Immature natural killer cell (primary cell): ENCODE data around the gene SSR1. TPM values are rescaled to one million over a fixed set of nuclear protein-coding genes. Genes with fewer than 3 reads are reported as not detected.
"Not testable (repeated sequence)": the region's sequence is repeated elsewhere in the genome, so short reads cannot be mapped to it uniquely, and the experiment has no call there.

ENCODE experiments used
- DNase-seq, 3 donors: peaks; one replicate each; pipeline ENCODE4 v3.0.0; 2022; ENCODE audit warnings: mixed read lengths in 1 of 3
- H3K27ac Mint-ChIP-seq, 6 donors: one replicate each; pipeline ENCODE4 v1.8.0; 2020; ENCODE audit warnings: mixed read lengths in 6 of 6, mild to moderate bottlenecking in 5 of 6, inconsistent platforms in 4 of 6, moderate library complexity in 3 of 6
- H3K27me3 Mint-ChIP-seq, 3 donors: one replicate each; pipeline ENCODE4 v1.8.0; 2020 to 2021; ENCODE audit warnings: low read depth in 3 of 3, mild to moderate bottlenecking in 3 of 3, mixed read lengths in 3 of 3, moderate library complexity in 3 of 3, inconsistent platforms in 1 of 3
- H3K36me3 Mint-ChIP-seq, 3 donors: one replicate each; pipeline ENCODE4 v1.8.0; 2020; ENCODE audit warnings: mixed read lengths in 3 of 3, inconsistent platforms in 2 of 3, mild to moderate bottlenecking in 2 of 3
- H3K4me1 Mint-ChIP-seq, 2 donors: one replicate each; pipeline ENCODE4 v1.8.0; 2020; ENCODE audit warnings: inconsistent platforms in 2 of 2, mild to moderate bottlenecking in 2 of 2, mixed read lengths in 2 of 2, moderate library complexity in 1 of 2
- H3K4me3 Mint-ChIP-seq, 5 donors: one replicate each; pipeline ENCODE4 v1.8.0; 2020; ENCODE audit warnings: mild to moderate bottlenecking in 5 of 5, mixed read lengths in 5 of 5, inconsistent platforms in 3 of 5, moderate library complexity in 3 of 5
- H3K9me3 Mint-ChIP-seq, 6 donors: one replicate each; pipeline ENCODE4 v1.8.0; 2020; ENCODE audit warnings: mild to moderate bottlenecking in 6 of 6, mixed read lengths in 6 of 6, inconsistent platforms in 4 of 6, moderate library complexity in 3 of 6
- polyA plus RNA-seq, 3 donors: library from polyadenylated mRNA; unstranded; fragments of 300-500 nt; fragmentation: Illumina TruSeq; gene quantifications; one replicate each; pipeline ENCODE4 v1.2.3, GENCODE V29; 2021

Gene SSR1
- polyA plus RNA-seq, 3 donors from 2014 or later, result 134 to 247 (median 207) TPM

DNA sequence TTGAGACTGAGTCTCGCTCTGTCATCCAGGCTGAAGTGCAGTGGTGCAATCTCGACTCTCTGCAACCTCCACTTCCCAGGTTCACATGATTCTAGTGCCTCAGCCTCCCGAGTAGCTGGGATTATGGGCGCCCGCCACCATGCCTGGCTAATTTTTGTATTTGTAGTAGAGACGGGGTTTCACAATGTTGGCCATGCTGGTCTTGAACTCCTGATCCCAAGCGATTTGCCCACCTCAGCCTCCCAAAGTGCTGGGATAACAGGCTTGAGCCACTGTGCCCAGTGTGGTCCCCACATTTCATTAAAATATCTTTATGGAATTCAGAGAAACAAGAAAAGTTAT lies 47.6 kb downstream of the SSR1 start:
- DNase-seq, H3K4me3 Mint-ChIP-seq, H3K9me3 Mint-ChIP-seq, H3K27ac Mint-ChIP-seq, H3K27me3 Mint-ChIP-seq, H3K36me3 Mint-ChIP-seq: not testable (repeated sequence)
- H3K4me1 Mint-ChIP-seq, result peaks cover 15 to 21% of the 10 kb centered on the region in 2 donors

DNA sequence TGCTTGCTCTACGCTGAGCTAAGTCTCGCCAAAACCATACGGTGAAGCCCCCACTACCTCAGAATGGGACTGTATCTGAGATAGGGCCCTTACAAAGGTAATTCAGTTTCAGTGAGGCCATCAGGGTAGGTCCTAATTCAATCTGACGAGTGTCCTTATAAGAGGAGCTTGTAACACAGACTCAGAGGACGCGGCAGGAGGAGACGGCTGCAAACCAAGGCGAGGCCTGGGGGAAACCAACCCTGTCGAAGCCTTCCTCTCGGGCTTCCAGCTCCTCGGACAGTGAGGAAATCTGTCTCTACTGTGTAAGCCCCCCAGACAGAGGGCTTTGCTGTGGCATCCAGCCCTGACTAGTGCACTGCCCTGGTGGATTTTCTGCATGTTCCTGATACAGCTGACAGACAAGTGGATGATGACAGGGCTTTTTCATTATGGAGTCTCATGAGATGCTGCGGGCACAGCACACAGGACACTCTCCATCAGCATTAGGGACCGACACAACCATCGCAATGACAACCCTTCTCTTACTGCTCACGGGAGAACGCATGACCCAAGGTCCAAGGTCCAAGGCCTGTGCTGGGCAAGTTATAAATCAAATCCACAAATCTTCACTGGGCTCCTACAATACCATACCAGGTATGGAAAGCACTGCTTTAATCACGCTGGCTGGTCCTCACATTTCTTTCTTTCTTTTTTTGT lies 48.2 kb downstream of the SSR1 start:
- H3K27ac Mint-ChIP-seq, result no peak overlapping the region
- no peak overlapping the region for H3K4me3 Mint-ChIP-seq
- no peaks in the 10 kb centered on the region for H3K9me3 Mint-ChIP-seq
- no peak for DNase-seq
- peaks cover 0 to 7% (median 0%) of the 10 kb centered on the region in 3 donors for H3K36me3 Mint-ChIP-seq
- H3K27me3 Mint-ChIP-seq, result peaks cover 4 to 7% (median 6%) of the 10 kb centered on the region in 3 donors
- H3K4me1 Mint-ChIP-seq, result peaks cover 15 to 23% of the 10 kb centered on the region in 2 donors

- peaks cover 15 to 28% of the 10 kb centered on the region in 2 donors for H3K4me1 Mint-ChIP-seq
- H3K4me3 Mint-ChIP-seq, result no peak overlapping the region
- H3K9me3 Mint-ChIP-seq, result no peaks in the 10 kb centered on the region
- no peak overlapping the region for H3K27ac Mint-ChIP-seq
- DNase-seq, result no peak
- peaks cover 7 to 8% (median 7%) of the 10 kb centered on the region in 3 donors for H3K27me3 Mint-ChIP-seq
- H3K36me3 Mint-ChIP-seq, result peaks cover 0 to 7% (median 0%) of the 10 kb centered on the region in 3 donors
Observed at GRCh38 chr6:7264041-7264440, 49.0 kb downstream of the SSR1 start.

GRCh38 chr6:7263519-7263805 lies 49.5 kb downstream of the SSR1 start:
- H3K27me3 Mint-ChIP-seq, H3K36me3 Mint-ChIP-seq, H3K9me3 Mint-ChIP-seq, H3K4me3 Mint-ChIP-seq, H3K27ac Mint-ChIP-seq, DNase-seq: not testable (repeated sequence)
- peaks cover 15 to 28% of the 10 kb centered on the region in 2 donors for H3K4me1 Mint-ChIP-seq

GRCh38 chr6:7262746-7263518 lies 50.1 kb downstream of the SSR1 start:
- H3K27ac Mint-ChIP-seq, result no peak overlapping the region
- H3K27me3 Mint-ChIP-seq, result peaks cover 7 to 8% (median 7%) of the 10 kb centered on the region in 3 donors
- H3K9me3 Mint-ChIP-seq, result no peaks in the 10 kb centered on the region
- H3K4me1 Mint-ChIP-seq, result peaks cover 15 to 28% of the 10 kb centered on the region in 2 donors
- peak overlapping the region in 3 of 5 donors; percentile 62 to 84 (median 66) for H3K4me3 Mint-ChIP-seq
- H3K36me3 Mint-ChIP-seq, result peaks cover 0 to 7% (median 0%) of the 10 kb centered on the region in 3 donors
- DNase-seq, result no peak

- Mint-ChIP-seq H3K36me3 (peaks cover 0 to 7% (median 0%) of the 10 kb centered on the region in 3 donors), H3K4me3 (peak overlapping the region; percentile 83 to 93 (median 85)), H3K27ac (no peak overlapping the region), H3K27me3 (peaks cover 7% of the 10 kb centered on the region in 3 donors), H3K9me3 (no peaks in the 10 kb centered on the region), H3K4me1 (peaks cover 15 to 28% of the 10 kb centered on the region in 2 donors)
- no peak for DNase-seq
Observed at GRCh38 chr6:7261852-7262461, 51.0 kb downstream of the SSR1 start.

- Mint-ChIP-seq H3K9me3 (peaks cover 0 to 2% (median 0%) of the 10 kb centered on the region in 6 donors), H3K36me3 (peaks cover 0 to 4% (median 0%) of the 10 kb centered on the region in 3 donors), H3K4me3 (peak overlapping the region; percentile 83 to 93 (median 85)), H3K27me3 (peaks cover 4 to 7% (median 7%) of the 10 kb centered on the region in 3 donors), H3K4me1 (peaks cover 15 to 28% of the 10 kb centered on the region in 2 donors), H3K27ac (peak overlapping the region in 3 of 6 donors; percentile 33 to 67 (median 53))
- DNase-seq, result peak in 2 of 3 donors; percentile 8 to 20
Observed at GRCh38 chr6:7261032-7261841, 51.8 kb downstream of the SSR1 start.

DNA sequence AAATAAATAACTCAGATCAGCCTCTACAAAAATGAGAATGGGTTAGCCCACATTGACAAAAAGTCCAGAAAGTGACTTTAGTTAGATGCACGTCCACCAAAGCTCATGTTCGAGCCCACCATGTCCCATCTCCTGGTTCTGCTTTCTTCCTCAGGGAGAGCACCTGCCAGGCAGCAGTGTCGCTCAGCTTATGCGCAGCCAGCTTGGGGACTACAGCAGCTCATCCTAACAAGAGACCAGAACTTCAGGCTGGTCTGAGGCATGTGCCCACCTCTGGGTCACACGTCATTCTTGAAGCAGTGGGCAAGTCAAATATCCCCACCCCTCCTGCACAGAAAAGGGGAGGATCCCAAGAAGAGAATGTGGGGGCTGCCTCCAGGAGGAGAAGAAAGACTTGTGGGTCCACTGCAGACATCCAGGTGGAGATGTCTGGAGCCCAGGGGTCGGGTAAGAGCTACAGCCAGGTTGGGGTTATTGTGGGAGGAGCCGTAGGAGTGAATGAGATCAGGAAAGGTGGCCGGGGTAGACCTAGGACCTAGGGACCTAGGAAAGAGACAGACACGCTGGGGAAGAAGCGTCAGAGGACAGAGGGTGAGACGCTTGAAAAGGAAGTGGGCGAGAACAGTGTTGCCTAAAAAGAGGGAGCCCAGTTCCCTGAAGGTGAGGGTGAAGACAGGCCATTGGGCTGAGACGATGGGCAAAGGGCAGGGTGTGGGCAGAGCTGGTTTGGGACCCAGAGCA lies 52.5 kb downstream of the SSR1 start:
- DNase-seq, result no peak
- Mint-ChIP-seq H3K27me3 (peaks cover 4 to 7% (median 7%) of the 10 kb centered on the region in 3 donors), H3K9me3 (peaks cover 0 to 2% (median 0%) of the 10 kb centered on the region in 6 donors), H3K36me3 (peaks cover 0 to 4% (median 0%) of the 10 kb centered on the region in 3 donors), H3K4me1 (peaks cover 15 to 28% of the 10 kb centered on the region in 2 donors), H3K4me3 (peak overlapping the region; percentile 83 to 93 (median 85)), H3K27ac (peak overlapping the region in 3 of 6 donors; percentile 33 to 67 (median 59))

- Mint-ChIP-seq H3K27ac (no peak overlapping the region), H3K9me3 (peaks cover 0 to 2% (median 0%) of the 10 kb centered on the region in 6 donors), H3K4me1 (peaks cover 15 to 28% of the 10 kb centered on the region in 2 donors), H3K4me3 (no peak overlapping the region), H3K36me3 (peaks cover 0 to 4% (median 0%) of the 10 kb centered on the region in 3 donors), H3K27me3 (peaks cover 4 to 12% (median 7%) of the 10 kb centered on the region in 3 donors)
- DNase-seq, result no peak
Observed at GRCh38 chr6:7258231-7258763, 54.7 kb downstream of the SSR1 start.

GRCh38 chr6:7257521-7258230 lies 55.3 kb downstream of the SSR1 start:
- peaks cover 0 to 2% (median 0%) of the 10 kb centered on the region in 6 donors for H3K9me3 Mint-ChIP-seq
- peaks cover 4 to 12% (median 7%) of the 10 kb centered on the region in 3 donors for H3K27me3 Mint-ChIP-seq
- DNase-seq, result no peak
- H3K27ac Mint-ChIP-seq, result no peak overlapping the region
- peaks cover 0 to 4% (median 0%) of the 10 kb centered on the region in 3 donors for H3K36me3 Mint-ChIP-seq
- no peak overlapping the region for H3K4me3 Mint-ChIP-seq
- peaks cover 15 to 28% of the 10 kb centered on the region in 2 donors for H3K4me1 Mint-ChIP-seq

DNA sequence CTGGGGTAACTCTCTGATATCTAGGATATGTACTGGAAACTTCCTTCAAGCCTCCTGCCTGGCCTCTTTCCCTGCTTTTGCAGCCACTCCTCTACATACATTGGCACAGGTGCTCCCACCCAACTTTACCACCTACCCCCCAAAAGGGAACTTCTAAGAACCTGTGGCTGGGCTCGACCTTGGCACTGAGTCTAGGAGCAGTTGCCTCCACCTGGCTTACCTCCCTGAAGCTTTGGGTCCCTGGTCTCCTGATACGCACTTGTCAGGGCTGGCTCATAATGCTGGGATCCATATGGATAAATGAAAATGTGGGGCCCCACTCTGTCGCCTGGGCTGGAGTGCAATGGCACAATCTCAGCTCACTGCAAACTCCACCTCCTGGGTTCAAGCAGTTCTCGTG lies 56.2 kb downstream of the SSR1 start:
- Mint-ChIP-seq H3K27me3 (peaks cover 4 to 9% (median 5%) of the 10 kb centered on the region in 3 donors), H3K36me3 (peaks cover 0 to 4% (median 0%) of the 10 kb centered on the region in 3 donors), H3K4me3 (no peak overlapping the region), H3K27ac (no peak overlapping the region), H3K4me1 (peaks cover 9 to 21% of the 10 kb centered on the region in 2 donors), H3K9me3 (peaks cover 0 to 2% (median 0%) of the 10 kb centered on the region in 6 donors)
- no peak for DNase-seq

- Mint-ChIP-seq H3K4me1 (peaks cover 4 to 12% of the 10 kb centered on the region in 2 donors), H3K27ac (no peak overlapping the region), H3K27me3 (peaks cover 4 to 7% (median 5%) of the 10 kb centered on the region in 3 donors), H3K9me3 (peaks cover 0 to 2% (median 0%) of the 10 kb centered on the region in 6 donors), H3K36me3 (peaks cover 0 to 4% (median 0%) of the 10 kb centered on the region in 3 donors), H3K4me3 (no peak overlapping the region)
- DNase-seq, result no peak
Observed at GRCh38 chr6:7255918-7256317, 57.1 kb downstream of the SSR1 start.
